Pulmonary artery endothelial cell (primary cell): ENCODE results near the gene SLC2A4. TPM values are rescaled to one million over a fixed set of nuclear protein-coding genes. Genes with fewer than 3 reads are reported as not detected.

Experiments
- total RNA-seq: library from RNA; depleted of rRNA; stranded (reverse); fragments of >200 nt; gene quantifications from 2 replicates; pipeline ENCODE4 v1.2.3, GENCODE V29; 2014

SLC2A4 gene
- total RNA-seq, 1 donor from 2014 or later: 0.07 TPM

Other genes starting within 250 kb of the SLC2A4 start
- gene SLC16A13, start 245.7 kb upstream of the SLC2A4 start, total RNA-seq: 0.92 and 1.4 TPM in 2 replicates
- 0.26 and 0.78 TPM in 2 replicates for gene SLC16A11, start 237.6 kb upstream of the SLC2A4 start, total RNA-seq
- 0.07 and 0.14 TPM in 2 replicates for gene CLEC10A, start 201.5 kb upstream of the SLC2A4 start, total RNA-seq
- not detected in 2 replicates for gene ASGR2, start 166.9 kb upstream of the SLC2A4 start, total RNA-seq
- gene ASGR1, start 102.3 kb upstream of the SLC2A4 start, total RNA-seq: 10.6 and 16.4 TPM in 2 replicates
- gene DLG4, start 61.9 kb upstream of the SLC2A4 start, total RNA-seq: 11.3 and 12.5 TPM in 2 replicates
- 184 and 219 TPM in 2 replicates for gene ACADVL, start 61.8 kb upstream of the SLC2A4 start, total RNA-seq
- gene DVL2, start 47.2 kb upstream of the SLC2A4 start, total RNA-seq: 35.2 and 40.4 TPM in 2 replicates
- 47.1 and 49.1 TPM in 2 replicates for gene PHF23, start 42.3 kb upstream of the SLC2A4 start, total RNA-seq
- 101 and 120 TPM in 2 replicates for gene GABARAP, start 39.3 kb upstream of the SLC2A4 start, total RNA-seq
- gene CTDNEP1, start 30.0 kb upstream of the SLC2A4 start, total RNA-seq: 28.8 and 30.7 TPM in 2 replicates
- 38.2 and 42.3 TPM in 2 replicates for gene ELP5, start 29.5 kb upstream of the SLC2A4 start, total RNA-seq
- 20.7 and 26.8 TPM in 2 replicates for gene CLDN7, start 19.2 kb upstream of the SLC2A4 start, total RNA-seq
- gene YBX2, start 12.9 kb downstream of the SLC2A4 start, total RNA-seq: 0.07 and 0.32 TPM in 2 replicates
- 799 and 805 TPM in 2 replicates for gene EIF5A, start 25.9 kb downstream of the SLC2A4 start, total RNA-seq
- 24.8 and 41.6 TPM in 2 replicates for gene GPS2, start 33.6 kb downstream of the SLC2A4 start, total RNA-seq
- 14.4 and 28.3 TPM in 2 replicates for gene NEURL4, start 47.6 kb downstream of the SLC2A4 start, total RNA-seq
- gene ACAP1, start 54.8 kb downstream of the SLC2A4 start, total RNA-seq: 0.53 TPM in 1 of 2 replicates, not detected in the other
- 2.5 and 4.0 TPM in 2 replicates for gene KCTD11, start 70.4 kb downstream of the SLC2A4 start, total RNA-seq
- gene TMEM95, start 73.4 kb downstream of the SLC2A4 start, total RNA-seq: not detected in 2 replicates
- gene TNK1, start 99.4 kb downstream of the SLC2A4 start, total RNA-seq: 0.26 and 0.60 TPM in 2 replicates
- 17.5 and 18.7 TPM in 2 replicates for gene PLSCR3, start 112.8 kb downstream of the SLC2A4 start, total RNA-seq
- 56.9 and 189 TPM in 2 replicates for gene TMEM256, start 122.4 kb downstream of the SLC2A4 start, total RNA-seq
- gene NLGN2, start 126.1 kb downstream of the SLC2A4 start, total RNA-seq: 1.7 and 2.6 TPM in 2 replicates
- gene SPEM1, start 138.6 kb downstream of the SLC2A4 start, total RNA-seq: not detected in 2 replicates
- gene SPEM2, start 143.9 kb downstream of the SLC2A4 start, total RNA-seq: not detected in 2 replicates
- gene SPEM3, start 147.1 kb downstream of the SLC2A4 start, total RNA-seq: not detected in 2 replicates
- gene TMEM102, start 153.7 kb downstream of the SLC2A4 start, total RNA-seq: 5.2 and 7.3 TPM in 2 replicates
- 0.42 and 0.73 TPM in 2 replicates for gene FGF11, start 157.8 kb downstream of the SLC2A4 start, total RNA-seq
- gene CHRNB1, start 163.3 kb downstream of the SLC2A4 start, total RNA-seq: 7.1 and 7.5 TPM in 2 replicates
- 10.8 and 11.2 TPM in 2 replicates for gene ZBTB4, start 197.9 kb downstream of the SLC2A4 start, total RNA-seq
- gene SLC35G6, start 199.7 kb downstream of the SLC2A4 start, total RNA-seq: not detected in 2 replicates
- 65.3 and 93.4 TPM in 2 replicates for gene POLR2A, start 202.6 kb downstream of the SLC2A4 start, total RNA-seq